HEK293 (cell line): ENCODE results near the gene HECTD2.

Experiments used
- BCL11B ChIP-seq: fragments of 450-650 bp; formaldehyde crosslinking; IDR thresholded peaks from 2 replicates; pipeline ENCODE4 v1.5.1; 2016; ENCODE audit warnings: low read depth, missing biosample characterization, missing genetic modification characterization
- HOXA7 ChIP-seq: sonication (generic); formaldehyde crosslinking; IDR thresholded peaks from 2 replicates; pipeline ENCODE4 v1.8.1; 2022; ENCODE audit warnings: missing genetic modification reagents, borderline replicate concordance
- HOXC10 ChIP-seq: sonication (generic); formaldehyde crosslinking; IDR thresholded peaks from 2 replicates; pipeline ENCODE4 v1.8.1; 2023; ENCODE audit warnings: mild to moderate bottlenecking, missing genetic modification reagents
- HOXD13 ChIP-seq: sonication (generic); formaldehyde crosslinking; IDR thresholded peaks from 2 replicates; pipeline ENCODE4 v1.8.0; 2022; ENCODE audit warnings: missing genetic modification reagents, borderline replicate concordance
- KLF17 ChIP-seq: fragments of 450-650 bp; formaldehyde crosslinking; IDR thresholded peaks from 2 replicates; pipeline ENCODE4 v1.5.1; 2016; ENCODE audit warnings: missing biosample characterization, missing genetic modification characterization
- REPIN1 ChIP-seq: fragments of 450-650 bp; formaldehyde crosslinking; IDR thresholded peaks from 2 replicates; pipeline ENCODE4 v1.5.1; 2017; ENCODE audit warnings: missing biosample characterization, missing genetic modification characterization, low read depth
- SP3 ChIP-seq: fragments of 450-650 bp; formaldehyde crosslinking; IDR thresholded peaks from 2 replicates; pipeline ENCODE4 v1.5.1; 2016; ENCODE audit warnings: missing biosample characterization, missing genetic modification characterization
- WT1 ChIP-seq: fragments of 450-650 bp; formaldehyde crosslinking; IDR thresholded peaks from 2 replicates; pipeline ENCODE4 v1.5.1; 2016; ENCODE audit warnings: missing biosample characterization, missing genetic modification characterization
- YY1 ChIP-seq: fragments of 450-650 bp; formaldehyde crosslinking; IDR thresholded peaks from 2 replicates; pipeline ENCODE4 v1.5.1; 2018; ENCODE audit warnings: missing biosample characterization, missing genetic modification characterization
- ZBTB11 ChIP-seq: fragments of 450-650 bp; formaldehyde crosslinking; conservative IDR thresholded peaks from 2 replicates; pipeline ENCODE4 v1.5.1; 2016; ENCODE audit warnings: low read depth, missing biosample characterization, missing genetic modification characterization
- ZBTB20 ChIP-seq: fragments of 450-650 bp; formaldehyde crosslinking; IDR thresholded peaks from 2 replicates; pipeline ENCODE4 v1.5.1; 2016; ENCODE audit warnings: missing biosample characterization, missing genetic modification characterization
- ZBTB44 ChIP-seq: fragments of 450-650 bp; IDR thresholded peaks from 2 replicates; pipeline ENCODE4 v1.5.1; 2018; ENCODE audit warnings: missing biosample characterization, mild to moderate bottlenecking, missing genetic modification characterization
- ZBTB6 ChIP-seq: fragments of 450-650 bp; formaldehyde crosslinking; IDR thresholded peaks from 2 replicates; pipeline ENCODE4 v1.5.1; 2017; ENCODE audit warnings: missing biosample characterization, missing genetic modification characterization
- ZEB2 ChIP-seq: fragments of 450-650 bp; formaldehyde crosslinking; IDR thresholded peaks from 2 replicates; pipeline ENCODE4 v1.5.1; 2016; ENCODE audit warnings: missing biosample characterization, missing genetic modification characterization
- ZNF112 ChIP-seq: fragments of 450-650 bp; formaldehyde crosslinking; IDR thresholded peaks from 2 replicates; pipeline ENCODE4 v1.5.0; 2017; ENCODE audit warnings: missing biosample characterization, missing genetic modification characterization
- ZNF133 ChIP-seq: fragments of 450-650 bp; formaldehyde crosslinking; IDR thresholded peaks from 2 replicates; pipeline ENCODE4 v1.5.1; 2016; ENCODE audit warnings: missing biosample characterization, missing genetic modification characterization
- ZNF140 ChIP-seq: fragments of 450-650 bp; formaldehyde crosslinking; IDR thresholded peaks from 2 replicates; pipeline ENCODE4 v1.5.1; 2016; ENCODE audit warnings: missing biosample characterization, missing genetic modification characterization
- ZNF174 ChIP-seq: fragments of 450-650 bp; formaldehyde crosslinking; IDR thresholded peaks from 2 replicates; pipeline ENCODE4 v1.5.0; 2017; ENCODE audit warnings: missing biosample characterization, mild to moderate bottlenecking, missing genetic modification characterization
- ZNF266 ChIP-seq: fragments of 450-650 bp; formaldehyde crosslinking; IDR thresholded peaks from 2 replicates; pipeline ENCODE4 v1.5.1; 2016; ENCODE audit warnings: missing biosample characterization, missing genetic modification characterization, low read depth
- ZNF274 ChIP-seq, 2 experiments: fragments of 200-500 bp in 1 of 2; fragments of 450-650 bp in 1 of 2; sonication (Bioruptor generic) in 1 of 2; formaldehyde crosslinking in 1 of 2; IDR thresholded peaks; 2 replicates each; pipeline versions ENCODE4 v1.5.1 to v1.6.1; 2014 to 2016; ENCODE audit warnings: borderline replicate concordance in 1 of 2, inconsistent platforms in 1 of 2, low read length in 1 of 2, missing biosample characterization in 1 of 2, missing genetic modification characterization in 1 of 2
- ZNF324 ChIP-seq: fragments of 450-650 bp; formaldehyde crosslinking; IDR thresholded peaks from 2 replicates; pipeline ENCODE4 v1.5.1; 2016; ENCODE audit warnings: missing biosample characterization, missing genetic modification characterization
- ZNF350 ChIP-seq: fragments of 450-650 bp; formaldehyde crosslinking; IDR thresholded peaks from 2 replicates; pipeline ENCODE4 v1.5.0; 2017; ENCODE audit warnings: missing biosample characterization, mild to moderate bottlenecking, missing genetic modification characterization
- ZNF354C ChIP-seq: fragments of 450-650 bp; formaldehyde crosslinking; IDR thresholded peaks from 2 replicates; pipeline ENCODE4 v1.5.1; 2016; ENCODE audit warnings: missing biosample characterization, missing genetic modification characterization, low read depth, borderline replicate concordance
- ZNF391 ChIP-seq: fragments of 450-650 bp; formaldehyde crosslinking; IDR thresholded peaks from 2 replicates; pipeline ENCODE4 v1.5.1; 2016; ENCODE audit warnings: low read depth, missing biosample characterization, missing genetic modification characterization, borderline replicate concordance
- ZNF404 ChIP-seq: fragments of 450-650 bp; formaldehyde crosslinking; IDR thresholded peaks from 2 replicates; pipeline ENCODE4 v1.5.1; 2017; ENCODE audit warnings: missing biosample characterization, missing genetic modification characterization
- ZNF48 ChIP-seq: fragments of 450-650 bp; formaldehyde crosslinking; IDR thresholded peaks from 2 replicates; pipeline ENCODE4 v1.5.1; 2016; ENCODE audit warnings: missing biosample characterization, missing genetic modification characterization
- ZNF488 ChIP-seq: fragments of 450-650 bp; formaldehyde crosslinking; IDR thresholded peaks from 2 replicates; pipeline ENCODE4 v1.5.1; 2016; ENCODE audit warnings: missing biosample characterization, missing genetic modification characterization
- ZNF529 ChIP-seq: fragments of 450-650 bp; formaldehyde crosslinking; IDR thresholded peaks from 2 replicates; pipeline ENCODE4 v1.5.1; 2017; ENCODE audit warnings: missing genetic modification characterization, missing biosample characterization; ENCODE audit not compliant: insufficient replicate concordance
- ZNF571 ChIP-seq: fragments of 450-650 bp; formaldehyde crosslinking; IDR thresholded peaks from 2 replicates; pipeline ENCODE4 v1.5.0; 2017; ENCODE audit warnings: missing biosample characterization, missing genetic modification characterization
- ZNF639 ChIP-seq: fragments of 450-650 bp; formaldehyde crosslinking; IDR thresholded peaks from 2 replicates; pipeline ENCODE4 v1.5.1; 2016; ENCODE audit warnings: missing biosample characterization, missing genetic modification characterization
- ZNF654 ChIP-seq: fragments of 450-650 bp; formaldehyde crosslinking; IDR thresholded peaks from 2 replicates; pipeline ENCODE4 v1.5.1; 2016; ENCODE audit warnings: low read depth, missing biosample characterization, missing genetic modification characterization
- ZNF747 ChIP-seq: fragments of 450-650 bp; formaldehyde crosslinking; IDR thresholded peaks from 2 replicates; pipeline ENCODE4 v1.5.1; 2016; ENCODE audit warnings: missing biosample characterization, missing genetic modification characterization
- ZNF791 ChIP-seq: fragments of 450-650 bp; formaldehyde crosslinking; IDR thresholded peaks from 2 replicates; pipeline ENCODE4 v1.5.1; 2016; ENCODE audit warnings: missing biosample characterization, missing genetic modification characterization

Gene HECTD2

GRCh38 chr10:91422915-91423314, 12.8 kb downstream of the HECTD2 start (continued):
- 0 out of 2 replicates have a peak, but pooled peaks have one; percentile 26 for TF ChIP-seq ZBTB44 (tag by site-specific recombination)
- no peak for TF ChIP-seq ZNF747 (tag by site-specific recombination)
- no peak for TF ChIP-seq SP3 (tag by site-specific recombination)
- no peak for TF ChIP-seq HOXA7 (CRISPR knock-in tag)
- no peak for TF ChIP-seq BCL11B (tag by site-specific recombination)
- no peak for TF ChIP-seq ZNF324
- TF ChIP-seq ZNF48 = no peak
- TF ChIP-seq REPIN1 (tag by site-specific recombination) = no peak
- no peak for TF ChIP-seq ZNF488 (tag by site-specific recombination)
- TF ChIP-seq ZNF266 (tag by site-specific recombination) = no peak
- TF ChIP-seq ZNF639 = 0 out of 2 replicates have a peak, but pooled peaks have one; percentile 42
- TF ChIP-seq ZNF133 = no peak
- TF ChIP-seq ZNF391 (tag by site-specific recombination) = no peak
- no peak for TF ChIP-seq ZNF140 (tag by site-specific recombination)
- no peak for TF ChIP-seq YY1 (tag by site-specific recombination)
- TF ChIP-seq ZNF174 (tag by site-specific recombination) = no peak
- no peak for TF ChIP-seq ZNF571 (tag by site-specific recombination)
- no peak for TF ChIP-seq ZNF112
- TF ChIP-seq ZNF354C (tag by site-specific recombination) = no peak
- TF ChIP-seq HOXD13 = no peak
- TF ChIP-seq ZBTB11 (tag by site-specific recombination) = no peak
- peak; percentile 53 for TF ChIP-seq ZBTB20 (tag by site-specific recombination)
- no peak for TF ChIP-seq HOXC10 (CRISPR knock-in tag)
- 0 out of 2 replicates have a peak, but pooled peaks have one; percentile 43 for TF ChIP-seq ZEB2 (tag by site-specific recombination)
- TF ChIP-seq ZBTB6 (tag by site-specific recombination) = no peak
- TF ChIP-seq ZNF350 (tag by site-specific recombination) = no peak
- TF ChIP-seq ZNF791 (tag by site-specific recombination) = no peak
- no peak for TF ChIP-seq ZNF654 (tag by site-specific recombination)
- no peak for TF ChIP-seq KLF17 (tag by site-specific recombination)
- no peak for TF ChIP-seq WT1 (tag by site-specific recombination)
- TF ChIP-seq ZNF274 (IDR thresholded peaks at IDR 0.05; ENCODE audit: low read length) = no peak
- TF ChIP-seq ZNF274 (tag by site-specific recombination; IDR thresholded peaks at IDR 0.05; ENCODE audit: borderline replicate concordance) = no peak
- TF ChIP-seq ZNF404 (tag by site-specific recombination) = no peak
- TF ChIP-seq ZNF529 (tag by site-specific recombination) = no peak
